Coronary artery (tissue), 2 donors: Measurements from ENCODE around the gene BSG.

Experiments used
- DNase-seq: peaks from one replicate; pipeline ENCODE4 v3.0.0-alpha.2; 2017; ENCODE audit warnings: low spot score
- H3K27ac ChIP-seq, 2 donors: fragments of 200-600 bp; sonication (generic); one replicate each; pipeline ENCODE4 v1.5.1; 2016 to 2019
- H3K4me3 ChIP-seq: fragments of 200-600 bp; sonication (generic); 2 replicates; pipeline ENCODE4 v1.5.1; 2016; ENCODE audit warnings: mild to moderate bottlenecking, moderate library complexity
- CTCF ChIP-seq: fragments of 200-600 bp; sonication (generic); IDR thresholded peaks from one replicate; pipeline ENCODE4 v1.5.1; 2019; ENCODE audit warnings: antibody characterized with exemption

BSG gene

DNA sequence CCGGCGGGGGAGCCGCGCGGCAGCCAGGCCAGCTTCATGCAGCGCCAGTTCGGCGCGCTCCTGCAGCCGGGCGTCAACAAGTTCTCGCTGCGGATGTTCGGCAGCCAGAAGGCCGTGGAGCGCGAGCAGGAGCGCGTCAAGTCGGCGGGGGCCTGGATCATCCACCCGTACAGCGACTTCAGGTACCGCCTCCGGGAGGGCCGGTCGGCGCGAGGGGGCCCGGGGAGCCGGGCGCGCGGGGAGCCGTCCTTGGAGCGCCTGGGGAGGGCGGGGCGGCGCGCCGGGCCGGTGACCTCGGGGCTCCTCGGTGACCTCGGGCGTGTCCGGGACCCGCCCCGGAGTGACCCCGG lies 18.0 kb downstream of the BSG start:
- no peak overlapping the region for H3K27ac ChIP-seq
- TF ChIP-seq CTCF = no peak
- DNase-seq = no peak
- peak overlapping the region; percentile 61 for H3K4me3 ChIP-seq

DNA sequence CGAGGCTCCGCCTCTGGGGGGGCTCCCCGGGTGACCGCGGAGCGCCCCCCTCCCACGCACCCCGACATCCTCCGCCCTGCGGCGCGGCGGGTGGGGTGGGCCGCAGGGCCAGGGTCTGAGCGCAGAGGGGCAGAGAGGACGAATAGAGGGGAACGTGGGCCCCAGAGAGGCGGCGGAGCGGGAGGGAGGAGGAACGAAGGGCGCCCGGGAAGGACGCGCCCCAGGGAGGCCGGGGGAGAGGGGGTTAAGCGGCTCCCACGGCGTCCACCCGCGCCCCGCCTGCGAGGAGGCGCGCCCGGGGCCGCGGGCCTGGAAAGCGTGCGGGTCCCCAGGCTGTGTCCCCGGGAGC lies 18.3 kb downstream of the BSG start:
- DNase-seq = no peak
- H3K27ac ChIP-seq = no peak overlapping the region
- peak overlapping the region; percentile 61 for H3K4me3 ChIP-seq
- TF ChIP-seq CTCF = no peak

GRCh38 chr19:591099-591958 lies 18.9 kb downstream of the BSG start:
- Histone ChIP-seq H3K27ac (no peak overlapping the region), H3K4me3 (peak overlapping the region; percentile 61)
- no peak for TF ChIP-seq CTCF
- no peak for DNase-seq

GRCh38 chr19:592101-592500 lies 19.7 kb downstream of the BSG start:
- no peak overlapping the region for H3K27ac ChIP-seq
- no peak for TF ChIP-seq CTCF
- no peak for DNase-seq
- H3K4me3 ChIP-seq = no peak overlapping the region

- H3K27ac ChIP-seq = no peak overlapping the region
- TF ChIP-seq CTCF = no peak
- DNase-seq = no peak
- no peak overlapping the region for H3K4me3 ChIP-seq
Measured at GRCh38 chr19:593055-593454, 20.7 kb downstream of the BSG start.

- no peak for TF ChIP-seq CTCF
- Histone ChIP-seq H3K27ac (no peak overlapping the region), H3K4me3 (no peak overlapping the region)
- DNase-seq = no peak
Measured at GRCh38 chr19:593505-593904, 21.1 kb downstream of the BSG start.

- no peak for TF ChIP-seq CTCF
- H3K4me3 ChIP-seq = no peak overlapping the region
- no peak overlapping the region for H3K27ac ChIP-seq
- no peak for DNase-seq
Measured at GRCh38 chr19:594265-594870, 22.0 kb downstream of the BSG start.
